Keratinocyte (primary cell): ENCODE results near the gene KNL1. TPM values are rescaled to one million over a fixed set of nuclear protein-coding genes. Genes with fewer than 3 reads are reported as not detected.
A peak's percentile ranks its signal among the peaks of the same experiment; 100 is the strongest.

Source experiments
- DNase-seq: peaks from one replicate; pipeline ENCODE4 v3.0.0-alpha.2; 2011; ENCODE audit warnings: low read depth, missing footprints, low spot score
- FAIRE-seq: peaks from 2 replicates; lab custom pipeline; 2011; peaks lifted over from hg19 to GRCh38; lab: Jason Lieb, UNC
- H2AFZ ChIP-seq: 2 replicates; pipeline ENCODE4 v1.6.0; 2012; ENCODE audit warnings: low read length, control low read depth, inconsistent platforms; ENCODE audit not compliant: control insufficient read depth
- H3K27ac ChIP-seq: 2 replicates; pipeline ENCODE4 v1.5.1; 2011; ENCODE audit warnings: low read length; ENCODE audit not compliant: control insufficient read depth, insufficient read depth
- H3K27me3 ChIP-seq: 3 replicates; pipeline ENCODE4 v1.6.0; 2011; ENCODE audit warnings: low read length; ENCODE audit not compliant: control insufficient read depth, insufficient read depth; ENCODE audit errors: extremely low read depth
- H3K36me3 ChIP-seq, 2 experiments: 2 replicates in 1 of 2; 3 replicates in 1 of 2; pipeline ENCODE4 v1.5.1; 2011; ENCODE audit warnings: low read length in 2 of 2, mild to moderate bottlenecking in 1 of 2; ENCODE audit not compliant: control insufficient read depth in 2 of 2, insufficient read depth in 2 of 2; ENCODE audit errors: extremely low read depth in 1 of 2
- H3K4me1 ChIP-seq: 3 replicates; pipeline ENCODE4 v1.5.1; 2011; ENCODE audit warnings: low read length; ENCODE audit not compliant: control insufficient read depth, insufficient read depth; ENCODE audit errors: extremely low read depth
- H3K4me2 ChIP-seq: 3 replicates; pipeline ENCODE4 v1.6.0; 2011; ENCODE audit warnings: low read depth, low read length; ENCODE audit not compliant: control insufficient read depth, insufficient read depth; ENCODE audit errors: extremely low read depth
- H3K4me3 ChIP-seq, 3 experiments: fragments of 200-600 bp in 1 of 3; sonication (generic) in 1 of 3; 2 replicates in 2 of 3; 3 replicates in 1 of 3; pipeline ENCODE4 v1.5.1; 2011 to 2016; ENCODE audit warnings: low read length in 3 of 3, mild to moderate bottlenecking in 3 of 3, control low read depth in 2 of 3, inconsistent platforms in 1 of 3, low read depth in 1 of 3, mixed read lengths in 1 of 3, mixed run types in 1 of 3, moderate library complexity in 1 of 3; ENCODE audit not compliant: control insufficient read depth in 2 of 3, insufficient read depth in 2 of 3; ENCODE audit errors: extremely low read depth in 1 of 3
- H3K79me2 ChIP-seq: 2 replicates; pipeline ENCODE4 v1.6.0; 2012; ENCODE audit warnings: low read length; ENCODE audit not compliant: control insufficient read depth, insufficient read depth
- H3K9ac ChIP-seq: 3 replicates; pipeline ENCODE4 v1.6.0; 2011; ENCODE audit warnings: low read length; ENCODE audit not compliant: control insufficient read depth, insufficient read depth; ENCODE audit errors: extremely low read depth
- H3K9me1 ChIP-seq: 3 replicates; pipeline ENCODE4 v1.6.0; 2011; ENCODE audit warnings: low read length; ENCODE audit not compliant: control insufficient read depth, insufficient read depth; ENCODE audit errors: extremely low read depth
- H3K9me3 ChIP-seq: 2 replicates; pipeline ENCODE4 v1.5.1; 2012; ENCODE audit warnings: low read depth, low read length; ENCODE audit not compliant: control insufficient read depth
- H4K20me1 ChIP-seq: 3 replicates; pipeline ENCODE4 v1.6.0; 2011; ENCODE audit warnings: low read length; ENCODE audit not compliant: control insufficient read depth, insufficient read depth; ENCODE audit errors: extremely low read depth
- CTCF ChIP-seq, 3 experiments: IDR thresholded peaks in 1 of 3; conservative IDR thresholded peaks in 1 of 3; optimal IDR thresholded peaks in 1 of 3; 2 replicates in 2 of 3; 3 replicates in 1 of 3; pipeline versions ENCODE3 to v1.5.1; 2011; ENCODE audit warnings: low read length in 3 of 3, mild to moderate bottlenecking in 3 of 3, moderate library complexity in 2 of 3, control low read depth in 1 of 3, inconsistent platforms in 1 of 3; ENCODE audit not compliant: insufficient read depth in 2 of 3; ENCODE audit errors: extremely low read depth in 1 of 3
- EZH2 ChIP-seq: IDR thresholded peaks from one replicate; pipeline ENCODE4 v1.6.1; 2012; ENCODE audit warnings: inconsistent platforms, mild to moderate bottlenecking, low read length, moderate library complexity
- dilution Hi-C: fragments of 300-500 bp; cut with MboI; formaldehyde crosslinking; loops from one replicate; pipeline ENCODE4 v1.7.0; 2020; ENCODE audit warnings: low sequenced_read_pairs; ENCODE audit not compliant: extremely low pct_ligation_motif_present
- polyA plus RNA-seq, 5 experiments: library from polyadenylated mRNA; depleted of rRNA in 3 of 5; stranded (reverse) in 3 of 5; stranded (forward) in 1 of 5; unstranded in 1 of 5; fragments of >200 nt; gene quantifications; 1 replicate in 1 of 5; 2 replicates in 3 of 5; 3 replicates in 1 of 5; pipeline versions ENCODE4 v1.2.1 to v1.2.3, GENCODE V29; 2011 to 2012; ENCODE audit warnings: missing spikeins in 2 of 5, low read depth in 1 of 5, low replicate concordance in 1 of 5

Gene KNL1
- polyA plus RNA-seq, 1 donor (not counting 4 experiments of a cell fraction or from before 2014, with no cell fraction given): 6.9 TPM

- FAIRE-seq (no peak), DNase-seq (no peak)
- Histone ChIP-seq H3K4me1 (peaks cover 12% of the 10 kb centered on the region), H3K27me3 (no peaks in the 10 kb centered on the region), H2AFZ (no peak overlapping the region), H3K4me3 (no peak overlapping the region), H3K9me1 (no peaks in the 10 kb centered on the region), H3K9me3 (no peaks in the 10 kb centered on the region), H3K27ac (no peak overlapping the region), H3K36me3 (peaks cover 0 to 5% of the 10 kb centered on the region in 2 experiments), H3K79me2 (peaks cover 18% of the 10 kb centered on the region), H3K4me2 (peak overlapping the region; percentile 17), H4K20me1 (no peaks in the 10 kb centered on the region), H3K9ac (no peak overlapping the region)
- TF ChIP-seq CTCF (optimal IDR thresholded peaks at IDR 0.05 in 1 of 3, IDR thresholded peaks at IDR 0.05 in 1 of 3, conservative IDR thresholded peaks at IDR 0.05 in 1 of 3; ENCODE audit: extremely low read depth in 1 of 3, insufficient read depth in 2 of 3, low read length in 3 of 3) (no peak), EZH2 (no peak)
- dilution Hi-C loops: no loop called here
Measured at GRCh38 chr15:40563426-40563825, 30.6 kb upstream of the KNL1 start.

- Histone ChIP-seq H2AFZ (peak within 1 kb of the TSS; percentile 93), H3K9me1 (no peaks in the 10 kb centered on the region), H3K9me3 (no peaks in the 10 kb centered on the region), H3K4me3 (peak within 1 kb of the TSS; percentile 72 to 93 (median 86)), H3K9ac (peak within 1 kb of the TSS; percentile 87), H3K36me3 (peaks cover 0 to 5% of the 10 kb centered on the region in 2 experiments), H3K79me2 (peaks cover 22% of the 10 kb centered on the region), H3K27ac (peak within 1 kb of the TSS; percentile 79), H3K27me3 (no peaks in the 10 kb centered on the region), H3K4me2 (peak within 1 kb of the TSS; percentile 74), H3K4me1 (peaks cover 8% of the 10 kb centered on the region), H4K20me1 (no peaks in the 10 kb centered on the region)
- FAIRE-seq: peak; percentile 90
- dilution Hi-C loops: no loop called here
- TF ChIP-seq CTCF (optimal IDR thresholded peaks at IDR 0.05 in 1 of 3, IDR thresholded peaks at IDR 0.05 in 1 of 3, conservative IDR thresholded peaks at IDR 0.05 in 1 of 3; ENCODE audit: extremely low read depth in 1 of 3, insufficient read depth in 2 of 3, low read length in 3 of 3) (no peak), EZH2 (no peak)
- peak; percentile 96 for DNase-seq
Measured at GRCh38 chr15:40564591-40565332, 29.3 kb upstream of the KNL1 start, which contains the start of gene CCDC32. TSS of gene CCDC32 (minus strand) at chr15:40565042. CDS start at chr15:40563015, 2,027 bp downstream.
